GM12865 (cell line): ENCODE results near the gene DARS2.
"Not testable (repeated sequence)": the region's sequence is repeated elsewhere in the genome, so short reads cannot be mapped to it uniquely, and the experiment has no call there.

Source experiments
- DNase-seq: peaks from one replicate; pipeline ENCODE4 v3.0.0; 2010; ENCODE audit warnings: low read depth
- H3K4me3 ChIP-seq: 2 replicates; pipeline ENCODE4 v1.5.1; 2011; ENCODE audit warnings: mild to moderate bottlenecking, low read depth, low read length, control low read depth
- CTCF ChIP-seq: IDR thresholded peaks from 2 replicates; pipeline ENCODE4 v1.5.1; 2011; ENCODE audit warnings: low read length, control low read depth, low read depth, inconsistent platforms; ENCODE audit not compliant: insufficient read depth; ENCODE audit errors: missing control alignments

Gene DARS2

GRCh38 chr1:173871500-173871899, 47.0 kb downstream of the DARS2 start:
- DNase-seq = no peak
- no peak for TF ChIP-seq CTCF
- no peak overlapping the region for H3K4me3 ChIP-seq

GRCh38 chr1:173876732-173877131, 52.3 kb downstream of the DARS2 start:
- no peak overlapping the region for H3K4me3 ChIP-seq
- DNase-seq = no peak
- TF ChIP-seq CTCF = no peak

- TF ChIP-seq CTCF = no peak
These were observed 53.8 kb downstream of the DARS2 start for GRCh38 chr1:173878251-173878650.

GRCh38 chr1:173881117-173881516, 56.6 kb downstream of the DARS2 start:
- not testable (repeated sequence) for H3K4me3 ChIP-seq, DNase-seq

More at GRCh38 chr1:173878251-173878650, 53.8 kb downstream of the DARS2 start:
- no peak overlapping the region for H3K4me3 ChIP-seq
- DNase-seq = no peak

GRCh38 chr1:173884701-173885100, 60.2 kb downstream of the DARS2 start:
- H3K4me3 ChIP-seq = no peak overlapping the region
- DNase-seq = no peak
- TF ChIP-seq CTCF = no peak

GRCh38 chr1:173886746-173887611, 62.5 kb downstream of the DARS2 start:
- H3K4me3 ChIP-seq = no peak overlapping the region
- TF ChIP-seq CTCF = no peak
- DNase-seq = no peak

- DNase-seq = no peak
- H3K4me3 ChIP-seq = no peak overlapping the region
- TF ChIP-seq CTCF = no peak
These were observed 63.2 kb downstream of the DARS2 start for GRCh38 chr1:173887627-173888026.
